ENCODE measurements around the gene C5orf24.
"Not testable (repeated sequence)": the region's sequence is repeated elsewhere in the genome, so short reads cannot be mapped to it uniquely, and the experiment has no call there.

The C5orf24 gene

GRCh38 chr5:134845852-134846640 is at the start of gene C5orf24:
Gene C5orf24, plus strand, starts transcription at chr5:134845968. Its CDS starts 8,933 bp downstream, at chr5:134854901.
- DNase-seq (ENCODE audit: low read depth in 2 of 2): peak; percentile 89 to 91

DNA sequence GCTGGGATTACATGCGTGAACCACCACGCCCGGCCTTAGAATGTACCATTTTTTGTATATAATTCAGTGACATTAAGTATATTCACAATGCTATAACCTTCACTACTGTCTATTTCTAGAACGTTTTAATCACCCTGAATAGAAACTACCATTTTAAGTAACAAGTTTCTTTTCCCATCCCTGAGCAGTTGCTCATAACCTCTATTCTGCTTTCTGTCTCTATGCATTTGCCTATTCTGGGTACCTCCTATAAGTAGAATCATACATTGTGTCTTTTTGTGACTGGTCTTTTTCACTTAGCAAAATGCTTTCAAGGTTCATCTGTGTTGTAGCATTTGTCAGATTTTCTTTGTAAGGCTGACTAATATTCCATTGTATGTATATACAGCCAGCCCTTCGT is 47.3 kb upstream of the C5orf24 start:
- no peak for DNase-seq (ENCODE audit: low read depth in 2 of 2)

GRCh38 chr5:134803821-134804220 is 41.9 kb upstream of the C5orf24 start:
- DNase-seq (ENCODE audit: low read depth in 2 of 2): no peak

- DNase-seq (ENCODE audit: low read depth in 2 of 2): peak in 1 of 2 donors; percentile 3
Measured at GRCh38 chr5:134813407-134813806, 32.4 kb upstream of the C5orf24 start.

- no peak for DNase-seq (ENCODE audit: low read depth in 2 of 2)
Measured at GRCh38 chr5:134813827-134814226, 31.9 kb upstream of the C5orf24 start.

- DNase-seq (ENCODE audit: low read depth in 2 of 2): no peak
Measured at GRCh38 chr5:134817006-134817405, 28.8 kb upstream of the C5orf24 start.

- no peak for DNase-seq (ENCODE audit: low read depth in 2 of 2)
Measured at GRCh38 chr5:134818776-134819175, 27.0 kb upstream of the C5orf24 start.

DNA sequence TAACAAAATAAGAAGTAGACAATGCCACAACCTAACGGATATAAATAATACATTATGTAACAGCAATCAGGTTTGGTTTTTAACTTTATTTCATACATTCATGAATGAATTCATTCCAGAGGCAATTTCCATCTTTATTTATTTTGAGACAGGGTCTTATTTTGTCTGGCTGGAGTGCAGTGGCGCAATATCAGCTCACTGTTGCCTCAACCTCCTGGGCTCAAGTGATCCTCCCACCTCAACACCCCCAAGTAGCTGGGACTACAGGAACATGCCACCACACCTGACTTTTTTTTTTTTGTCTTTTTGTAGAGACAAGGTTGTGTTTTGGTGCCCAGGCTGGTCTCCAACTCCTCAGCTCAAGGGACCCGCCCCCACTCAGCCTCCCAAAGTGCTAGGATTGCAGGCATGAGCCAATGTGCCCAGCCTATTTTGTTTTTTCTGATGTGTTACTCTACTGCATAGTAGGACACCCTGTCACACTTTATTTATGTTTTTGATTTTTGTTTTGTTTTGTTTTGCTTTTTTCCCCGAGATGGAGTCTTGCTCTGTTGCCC is 26.3 kb upstream of the C5orf24 start:
- no peak for DNase-seq (ENCODE audit: low read depth in 2 of 2)

DNA sequence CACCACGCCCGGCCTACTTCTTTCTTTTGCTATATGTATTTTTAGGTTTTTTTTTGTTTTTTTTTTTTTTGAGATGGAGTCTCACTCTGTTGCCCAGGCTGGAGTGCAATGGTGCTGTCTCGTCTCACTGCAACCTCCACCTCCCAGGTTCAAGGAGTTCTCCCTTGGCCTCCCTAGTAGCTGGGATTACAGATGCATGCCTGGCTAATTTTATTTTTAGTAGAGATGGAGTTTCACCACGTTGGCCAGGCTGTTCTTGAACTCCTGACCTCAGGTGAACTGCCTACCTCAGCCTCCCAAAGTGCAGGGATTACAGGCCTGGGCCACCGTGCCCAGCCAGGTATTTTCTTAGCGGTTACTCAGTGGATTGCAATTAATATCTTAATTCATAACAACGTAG is 23.9 kb upstream of the C5orf24 start:
- DNase-seq (ENCODE audit: low read depth in 2 of 2): no peak

- no peak for DNase-seq (ENCODE audit: low read depth in 2 of 2)
Measured at GRCh38 chr5:134824681-134825080, 21.1 kb upstream of the C5orf24 start.

DNA sequence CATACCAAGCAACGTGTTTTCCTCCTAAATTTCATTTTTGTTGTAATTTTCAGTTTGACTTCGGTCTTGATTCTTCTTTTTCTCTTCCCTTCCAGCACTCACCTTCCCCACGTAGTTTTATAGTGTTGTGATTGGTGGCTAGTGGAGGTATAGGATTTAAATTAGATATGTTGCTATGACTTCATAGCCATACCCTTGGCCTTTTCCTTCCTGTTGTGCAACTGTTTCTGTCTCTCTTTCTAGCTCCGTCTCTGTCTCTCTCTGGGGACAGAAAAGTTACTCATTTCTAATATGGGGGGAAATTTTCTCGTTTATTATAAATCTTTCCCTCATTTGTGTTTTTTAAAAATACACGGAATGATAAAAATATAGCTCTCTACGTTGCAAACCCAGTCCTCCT is 20.6 kb upstream of the C5orf24 start:
- DNase-seq (ENCODE audit: low read depth in 2 of 2): no peak

GRCh38 chr5:134833340-134834032 is 12.3 kb upstream of the C5orf24 start:
- DNase-seq (ENCODE audit: low read depth in 2 of 2): no peak

DNA sequence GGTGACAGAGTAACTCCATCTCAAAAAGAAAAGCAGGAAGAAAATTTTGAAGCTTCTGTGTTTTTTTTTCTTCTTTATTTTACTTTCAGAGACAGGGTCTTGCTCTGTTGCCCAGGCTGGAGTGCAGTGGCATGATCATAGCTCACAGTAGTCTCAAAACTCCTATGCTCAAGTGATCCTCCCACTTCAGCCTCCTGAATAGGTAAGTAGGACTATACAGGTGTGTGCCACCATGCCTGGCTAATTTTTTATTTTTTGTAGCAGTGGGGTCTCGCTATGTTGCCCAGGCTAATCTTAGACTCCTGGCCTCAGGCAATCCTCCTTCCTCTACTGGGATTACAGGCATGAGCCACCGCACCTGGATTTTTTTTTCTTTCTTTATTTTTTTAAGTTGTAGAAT is 10.1 kb upstream of the C5orf24 start:
- DNase-seq (ENCODE audit: low read depth in 2 of 2): no peak

GRCh38 chr5:134837530-134838181 is 8.1 kb upstream of the C5orf24 start:
- DNase-seq (ENCODE audit: low read depth in 2 of 2): no peak

DNA sequence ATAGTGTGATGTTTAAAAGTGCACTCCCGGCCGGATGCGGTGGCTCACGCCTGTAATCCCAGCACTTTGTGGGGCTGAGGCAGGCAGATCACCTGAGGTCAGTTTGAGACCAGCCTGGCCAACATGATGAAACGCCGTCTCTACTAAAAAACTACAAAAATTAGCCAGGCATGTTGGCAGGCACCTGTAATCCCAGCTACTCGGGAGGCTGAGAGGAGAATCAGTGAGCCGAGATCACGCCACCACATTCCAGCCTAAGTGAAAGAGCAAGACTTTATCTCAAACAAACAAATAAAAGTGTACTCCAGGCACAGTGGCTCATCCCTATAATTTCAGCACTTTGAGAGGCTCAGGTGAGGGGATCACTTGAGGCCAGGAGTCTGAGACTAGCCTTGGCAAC is 7.4 kb upstream of the C5orf24 start:
- DNase-seq (ENCODE audit: low read depth in 2 of 2): not testable (repeated sequence)

- no peak for DNase-seq (ENCODE audit: low read depth in 2 of 2)
Measured at GRCh38 chr5:134840811-134841210, 5.0 kb upstream of the C5orf24 start.

- DNase-seq (ENCODE audit: low read depth in 2 of 2): no peak
Measured at GRCh38 chr5:134844252-134844651, 1.5 kb upstream of the C5orf24 start.

DNA sequence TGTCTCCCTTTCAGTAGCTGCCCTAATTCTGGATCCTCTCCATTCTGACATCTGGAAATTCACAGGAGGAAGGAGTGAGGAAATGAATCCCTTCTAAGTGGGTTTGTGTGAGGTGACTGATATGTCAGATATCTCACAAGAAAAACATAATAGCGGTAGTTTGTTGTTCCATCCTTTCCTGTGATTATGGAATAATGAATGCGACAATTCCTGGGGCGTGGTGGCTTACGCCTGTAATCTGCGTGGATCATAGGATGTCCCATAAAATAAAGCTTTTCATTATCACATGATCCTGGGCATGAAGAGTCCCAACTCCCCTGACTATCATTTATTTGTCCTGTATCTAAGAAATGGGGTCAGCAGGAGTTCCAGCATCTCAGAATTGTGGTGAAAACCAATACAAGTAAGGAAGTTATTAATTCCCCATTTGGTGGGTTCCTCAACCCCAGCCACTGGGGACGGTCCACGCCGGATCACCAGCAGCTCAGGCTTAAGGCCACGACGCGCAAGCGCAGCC is 375 bp upstream of the C5orf24 start:
- no peak for DNase-seq (ENCODE audit: low read depth in 2 of 2)

- peak; percentile 5 to 8 for DNase-seq (ENCODE audit: low read depth in 2 of 2)
Measured at GRCh38 chr5:134846641-134846960, 833 bp downstream of the C5orf24 start.

DNA sequence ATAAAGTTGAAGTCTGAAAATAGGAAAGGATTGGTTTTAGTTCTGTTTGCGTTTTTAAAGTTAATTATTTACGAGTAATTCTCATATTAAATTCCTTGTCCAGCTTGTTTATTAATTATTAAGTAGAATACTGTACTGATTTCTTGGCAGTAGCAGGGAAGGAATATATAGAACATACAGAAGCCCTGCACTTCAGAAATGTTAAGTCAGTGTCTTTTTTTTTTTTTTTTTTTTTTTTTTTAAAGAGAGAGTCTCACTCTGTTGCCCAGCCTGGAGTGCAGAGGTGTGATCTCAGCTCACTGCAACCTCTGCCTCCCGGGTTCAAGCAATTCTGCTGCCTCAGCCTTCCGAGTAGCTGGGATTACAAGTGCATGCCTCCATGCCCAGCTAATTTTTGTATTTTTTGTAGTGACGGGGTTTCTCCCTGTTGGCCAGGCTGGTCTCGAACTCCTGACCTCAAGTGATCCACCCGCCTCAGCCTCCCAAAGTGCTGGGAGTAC is 3.7 kb downstream of the C5orf24 start:
- not testable (repeated sequence) for DNase-seq (ENCODE audit: low read depth in 2 of 2)

DNA sequence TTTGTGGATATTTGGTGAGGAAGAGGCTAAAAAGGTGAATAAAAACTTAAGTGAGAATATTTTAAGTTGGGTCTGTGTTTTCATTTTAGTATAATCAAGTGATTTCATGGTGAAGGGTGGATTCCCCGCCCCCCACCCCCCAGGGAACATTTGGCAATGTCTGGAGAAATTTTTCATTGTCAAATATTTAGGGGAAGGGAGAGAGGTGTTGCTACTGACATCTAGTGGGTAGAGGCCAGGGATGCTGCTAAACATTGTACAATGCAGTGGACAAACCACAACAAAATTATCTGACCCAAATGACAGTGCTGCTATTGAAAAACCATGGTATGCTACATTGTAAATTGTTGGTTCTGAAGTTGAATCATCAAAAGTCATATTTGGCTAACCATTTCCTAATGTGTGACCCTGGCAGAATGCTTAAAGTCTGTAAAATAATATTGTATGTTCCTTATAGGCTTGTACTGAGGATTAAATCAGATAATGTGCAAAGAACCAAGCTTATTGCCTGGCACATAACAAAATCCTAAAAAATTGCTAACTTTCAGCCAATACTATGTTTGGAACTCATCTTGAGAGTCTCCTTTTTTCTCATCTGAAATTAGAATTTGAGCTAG is 5.6 kb downstream of the C5orf24 start:
- no peak for DNase-seq (ENCODE audit: low read depth in 2 of 2)

- not testable (repeated sequence) for DNase-seq (ENCODE audit: low read depth in 2 of 2)
Measured at GRCh38 chr5:134856465-134856864, 10.7 kb downstream of the C5orf24 start.
